Sciatic nerve (tissue), 1 donor: ENCODE measurements around the gene GABRA1. TPM values are rescaled to one million over a fixed set of nuclear protein-coding genes. Genes with fewer than 3 reads are reported as not detected.

ENCODE experiments used
- total RNA-seq: library from RNA; stranded (reverse); fragmentation: NEBNext Ultra II Directional; extraction: Animal tissue kit (Norgen Biotek cat#: 25700); gene quantifications from one replicate; pipeline ENCODE4 v1.2.1, GENCODE V29; 2021
- donor health status: DM: no; HTN: no; CAD: no.

Gene GABRA1
- total RNA-seq, 1 donor from 2014 or later: not detected

Other genes starting within 250 kb of the GABRA1 start
- gene GABRA6, start 162.4 kb upstream of the GABRA1 start, total RNA-seq: not detected
- not detected for gene GABRG2, start 219.7 kb downstream of the GABRA1 start, total RNA-seq